ENCODE data around the gene TRIM49.
"Not testable (repeated sequence)": the region's sequence is repeated elsewhere in the genome, so short reads cannot be mapped to it uniquely, and the experiment has no call there.

TRIM49 gene
- 0 reads per million in 4 donors for total RNA-seq

GRCh38 chr11:89808475-89808874, at the start of gene TRIM49:
Gene TRIM49 (minus strand): TSS chr11:89808575. CDS start chr11:89804469, 4,106 bp downstream.
- not testable (repeated sequence) for DNase-seq

GRCh38 chr11:89826694-89827093, 18.3 kb upstream of the TRIM49 start:
- DNase-seq, result not testable (repeated sequence)

- DNase-seq, result not testable (repeated sequence)
Observed at GRCh38 chr11:89820008-89820407, 11.6 kb upstream of the TRIM49 start.

- not testable (repeated sequence) for DNase-seq
Observed at GRCh38 chr11:89813535-89813934, 5.2 kb upstream of the TRIM49 start.

- not testable (repeated sequence) for DNase-seq
Observed at GRCh38 chr11:89787506-89788063, 20.8 kb downstream of the TRIM49 start.

- DNase-seq, result not testable (repeated sequence)
Observed at GRCh38 chr11:89785726-89786125, 22.6 kb downstream of the TRIM49 start.

- not testable (repeated sequence) for DNase-seq
Observed at GRCh38 chr11:89750822-89751221, 57.6 kb downstream of the TRIM49 start.
